WERI-Rb-1 (cell line): ENCODE measurements around the gene NOL9.

Experiments used
- DNase-seq: peaks from one replicate; pipeline ENCODE4 v3.0.0-alpha.2; 2020
- H3K27ac ChIP-seq: fragments of 250-450 bp; sonication (Bioruptor Pico); 2 replicates; pipeline ENCODE4 v1.5.1; 2020; ENCODE audit warnings: mild to moderate bottlenecking, moderate library complexity
- H3K27me3 ChIP-seq: fragments of 250-450 bp; sonication (Bioruptor Pico); 2 replicates; pipeline ENCODE4 v1.5.1; 2021; ENCODE audit warnings: mild to moderate bottlenecking, low read depth, moderate library complexity; ENCODE audit not compliant: insufficient read depth, severe bottlenecking
- H3K36me3 ChIP-seq: fragments of 250-450 bp; sonication (Bioruptor Pico); 2 replicates; pipeline ENCODE4 v1.5.1; 2020; ENCODE audit warnings: mild to moderate bottlenecking, moderate library complexity
- H3K4me3 ChIP-seq: 2 replicates; pipeline ENCODE4 v1.5.1; 2011; ENCODE audit warnings: low read depth, mild to moderate bottlenecking, control low read depth, low read length
- H3K9me3 ChIP-seq: fragments of 250-450 bp; sonication (Bioruptor Pico); 2 replicates; pipeline ENCODE4 v1.5.1; 2021; ENCODE audit warnings: mild to moderate bottlenecking, moderate library complexity; ENCODE audit not compliant: severe bottlenecking
- CTCF ChIP-seq: IDR thresholded peaks from 2 replicates; pipeline ENCODE4 v1.5.1; 2011; ENCODE audit warnings: low read depth, mild to moderate bottlenecking, control low read depth, inconsistent platforms, low read length

The NOL9 gene

GRCh38 chr1:6489799-6490180 is 64.5 kb downstream of the NOL9 start:
- H3K4me3 ChIP-seq: peak overlapping the region; percentile 64
- no peaks in the 10 kb centered on the region for H3K27me3 ChIP-seq
- peak; percentile 88 for DNase-seq
- H3K9me3 ChIP-seq: no peaks in the 10 kb centered on the region
- H3K36me3 ChIP-seq: no peaks in the 10 kb centered on the region
- peak overlapping the region; percentile 73 for H3K27ac ChIP-seq
- peak; percentile 89 for TF ChIP-seq CTCF

- Histone ChIP-seq H3K9me3 (no peaks in the 10 kb centered on the region), H3K4me3 (no peak overlapping the region), H3K27ac (peak overlapping the region; percentile 64), H3K36me3 (no peaks in the 10 kb centered on the region), H3K27me3 (no peaks in the 10 kb centered on the region)
- DNase-seq: no peak
- no peak for TF ChIP-seq CTCF
Observed at GRCh38 chr1:6489383-6489765, 64.9 kb downstream of the NOL9 start.

GRCh38 chr1:6488602-6489382 is 65.5 kb downstream of the NOL9 start:
- no peaks in the 10 kb centered on the region for H3K9me3 ChIP-seq
- no peaks in the 10 kb centered on the region for H3K27me3 ChIP-seq
- H3K27ac ChIP-seq: peak overlapping the region; percentile 64
- peak; percentile 66 for DNase-seq
- TF ChIP-seq CTCF: no peak
- no peak overlapping the region for H3K4me3 ChIP-seq
- no peaks in the 10 kb centered on the region for H3K36me3 ChIP-seq

GRCh38 chr1:6487804-6488484 is 66.4 kb downstream of the NOL9 start:
- no peaks in the 10 kb centered on the region for H3K27me3 ChIP-seq
- no peaks in the 10 kb centered on the region for H3K9me3 ChIP-seq
- H3K4me3 ChIP-seq: no peak overlapping the region
- DNase-seq: no peak
- H3K27ac ChIP-seq: no peak overlapping the region
- H3K36me3 ChIP-seq: no peaks in the 10 kb centered on the region
- TF ChIP-seq CTCF: no peak

GRCh38 chr1:6486433-6487011 is 67.8 kb downstream of the NOL9 start:
- TF ChIP-seq CTCF: peak; percentile 95
- Histone ChIP-seq H3K27ac (no peak overlapping the region), H3K36me3 (no peaks in the 10 kb centered on the region), H3K9me3 (no peaks in the 10 kb centered on the region), H3K4me3 (peak overlapping the region; percentile 71), H3K27me3 (no peaks in the 10 kb centered on the region)
- DNase-seq: peak; percentile 94
